Measurements from ENCODE around the gene BCAR1.
"Not testable (repeated sequence)": the region's sequence is repeated elsewhere in the genome, so short reads cannot be mapped to it uniquely, and the experiment has no call there.

Gene BCAR1

GRCh38 chr16:75222271-75222783 lies 29.1 kb downstream of the BCAR1 start:
- DNase-seq = no peak

- no peak for DNase-seq
These were observed 31.6 kb downstream of the BCAR1 start for GRCh38 chr16:75219838-75220237.

- DNase-seq = no peak
These were observed 32.3 kb downstream of the BCAR1 start for GRCh38 chr16:75219088-75219487.

GRCh38 chr16:75218256-75219076 lies 33.0 kb downstream of the BCAR1 start, which contains the start of gene CTRB1:
TSS of gene CTRB1 (plus strand) at chr16:75218988. CDS start at chr16:75219008, 20 bp downstream.
- no peak for DNase-seq

- DNase-seq = no peak
These were observed 34.0 kb downstream of the BCAR1 start for GRCh38 chr16:75217389-75217851.

- no peak for DNase-seq
These were observed 34.8 kb downstream of the BCAR1 start for GRCh38 chr16:75216576-75216975.

- DNase-seq = no peak
These were observed 35.3 kb downstream of the BCAR1 start for GRCh38 chr16:75216127-75216526.

GRCh38 chr16:75211286-75211685 lies 40.1 kb downstream of the BCAR1 start:
- not testable (repeated sequence) for DNase-seq

- DNase-seq = no peak
These were observed 41.5 kb downstream of the BCAR1 start for GRCh38 chr16:75209944-75210343.

GRCh38 chr16:75209514-75209913 lies 41.9 kb downstream of the BCAR1 start:
- not testable (repeated sequence) for DNase-seq

- no peak for DNase-seq
These were observed 42.4 kb downstream of the BCAR1 start for GRCh38 chr16:75208861-75209505.

GRCh38 chr16:75208242-75208825 lies 43.1 kb downstream of the BCAR1 start:
- DNase-seq = no peak

- no peak for DNase-seq
These were observed 43.6 kb downstream of the BCAR1 start for GRCh38 chr16:75207831-75208230.

GRCh38 chr16:75206749-75207451 lies 44.5 kb downstream of the BCAR1 start, which contains the start of gene CTRB2:
TSS of gene CTRB2 (minus strand) at chr16:75207161. CDS start at chr16:75207141, 20 bp downstream.
- DNase-seq = no peak

- DNase-seq = not testable (repeated sequence)
These were observed 45.3 kb downstream of the BCAR1 start for GRCh38 chr16:75205961-75206748.

- not testable (repeated sequence) for DNase-seq
These were observed 46.0 kb downstream of the BCAR1 start for GRCh38 chr16:75205438-75205837.

- DNase-seq = not testable (repeated sequence)
These were observed 46.5 kb downstream of the BCAR1 start for GRCh38 chr16:75204905-75205304.

GRCh38 chr16:75204410-75204758 lies 47.0 kb downstream of the BCAR1 start:
- no peak for DNase-seq

- no peak for DNase-seq
These were observed 47.6 kb downstream of the BCAR1 start for GRCh38 chr16:75203667-75204409.

GRCh38 chr16:75203096-75203495 lies 48.3 kb downstream of the BCAR1 start:
- no peak for DNase-seq

- DNase-seq = no peak
These were observed 49.3 kb downstream of the BCAR1 start for GRCh38 chr16:75202069-75202590.

All from NCI-H2227 treated with DMSO at 0.1 percent for 48 hours (cell line).